COLO829 (cell line): ENCODE results near the gene AKR1A1.
"Not testable (repeated sequence)": the region's sequence is repeated elsewhere in the genome, so short reads cannot be mapped to it uniquely, and the experiment has no call there.

ENCODE experiments used
- DNase-seq: peaks from one replicate; pipeline ENCODE4 v3.0.0; 2012; ENCODE audit warnings: low spot score

Gene AKR1A1

GRCh38 chr1:45523975-45524374 is 26.7 kb upstream of the AKR1A1 start:
- not testable (repeated sequence) for DNase-seq

DNA sequence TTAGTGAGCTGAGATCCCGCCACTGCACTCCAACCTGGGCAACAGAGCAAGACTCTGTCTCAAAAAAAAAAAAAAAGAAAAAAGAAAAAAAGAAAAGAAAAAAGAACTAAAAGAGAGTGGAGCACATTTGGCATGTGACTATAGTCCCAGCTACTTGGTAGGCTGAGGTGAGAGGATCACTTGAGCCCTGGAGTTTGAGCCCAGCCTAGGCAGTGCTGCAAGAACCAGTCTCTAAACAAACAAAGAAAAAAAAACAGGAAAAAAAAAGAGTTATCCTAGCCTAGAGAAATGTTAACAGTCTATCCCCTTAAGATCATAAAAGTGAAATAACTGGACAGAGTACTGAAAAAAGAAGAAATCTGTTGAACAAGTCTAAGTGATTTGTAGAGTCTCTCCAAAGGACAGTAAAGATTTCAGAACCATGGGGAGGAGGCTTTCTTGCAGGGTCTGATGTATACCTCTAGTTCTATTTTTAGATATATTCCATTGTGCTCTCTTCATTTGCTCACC is 24.4 kb upstream of the AKR1A1 start:
- DNase-seq, result no peak

GRCh38 chr1:45530632-45531135 is 19.9 kb upstream of the AKR1A1 start:
- no peak for DNase-seq

- DNase-seq, result no peak
Measured at GRCh38 chr1:45531873-45532272, 18.8 kb upstream of the AKR1A1 start.

GRCh38 chr1:45535988-45536766 is 14.4 kb upstream of the AKR1A1 start:
- DNase-seq, result no peak

DNA sequence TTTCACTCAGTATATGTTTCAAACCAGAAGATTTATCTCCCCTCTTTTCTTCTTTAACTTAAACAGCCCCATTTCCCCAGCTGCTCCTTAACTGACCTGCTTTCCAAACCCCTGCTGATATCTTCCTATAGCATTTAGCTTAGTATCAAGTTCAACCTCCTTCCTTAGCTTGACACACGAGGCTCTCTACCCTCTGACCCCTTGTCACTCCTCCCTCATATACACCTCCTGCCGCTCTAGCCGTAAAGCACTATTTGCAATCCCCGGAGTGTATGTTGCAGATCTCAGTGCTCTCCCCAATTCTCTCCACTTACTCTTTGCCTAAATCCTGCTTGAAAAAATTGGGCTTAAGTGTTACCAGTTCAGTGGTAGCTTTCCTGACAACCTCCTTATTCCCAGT is 13.7 kb upstream of the AKR1A1 start:
- no peak for DNase-seq

GRCh38 chr1:45541193-45541592 is 9.4 kb upstream of the AKR1A1 start:
- no peak for DNase-seq

- no peak for DNase-seq
Measured at GRCh38 chr1:45542591-45542990, 8.0 kb upstream of the AKR1A1 start.

DNA sequence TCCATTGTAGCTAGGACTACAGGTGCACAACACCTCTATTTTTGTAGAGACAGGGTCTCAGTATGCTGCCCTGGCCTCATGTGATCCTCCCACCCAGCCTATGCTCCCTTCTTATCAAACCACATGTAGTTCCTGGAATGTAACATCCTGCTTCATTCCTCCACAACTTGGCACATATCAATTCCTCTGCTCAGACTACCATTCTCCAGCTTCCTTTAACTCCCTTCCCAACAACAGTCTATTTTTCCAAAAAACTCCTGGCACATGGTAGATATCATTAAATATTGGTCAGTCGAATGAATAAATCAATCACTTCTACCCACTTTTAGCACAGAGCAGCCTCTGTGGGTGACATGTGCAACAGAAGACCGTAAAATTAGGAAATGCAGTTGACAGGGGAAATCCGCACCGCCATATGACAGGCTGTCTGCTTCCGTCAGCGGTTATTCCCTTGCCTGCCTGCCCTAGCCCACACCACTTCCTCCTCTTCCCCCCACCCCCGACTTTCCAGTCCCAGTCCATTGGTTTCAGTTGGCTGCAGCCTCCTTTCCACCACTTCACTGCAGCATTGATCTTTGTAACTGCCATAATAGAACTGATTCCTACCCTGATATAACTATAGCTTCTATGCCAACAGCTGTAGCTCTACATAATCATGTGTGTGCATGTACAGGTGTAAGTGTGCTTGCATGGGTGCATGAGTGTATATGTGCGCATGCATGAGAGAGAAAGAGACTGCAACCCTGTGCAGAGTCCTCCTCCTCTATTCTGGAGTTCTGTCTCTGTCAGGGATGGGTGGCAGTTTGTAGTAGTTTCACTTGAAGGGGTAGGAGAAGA is 6.8 kb upstream of the AKR1A1 start:
- no peak for DNase-seq

- DNase-seq, result no peak
Measured at GRCh38 chr1:45544530-45544929, 6.1 kb upstream of the AKR1A1 start.

DNA sequence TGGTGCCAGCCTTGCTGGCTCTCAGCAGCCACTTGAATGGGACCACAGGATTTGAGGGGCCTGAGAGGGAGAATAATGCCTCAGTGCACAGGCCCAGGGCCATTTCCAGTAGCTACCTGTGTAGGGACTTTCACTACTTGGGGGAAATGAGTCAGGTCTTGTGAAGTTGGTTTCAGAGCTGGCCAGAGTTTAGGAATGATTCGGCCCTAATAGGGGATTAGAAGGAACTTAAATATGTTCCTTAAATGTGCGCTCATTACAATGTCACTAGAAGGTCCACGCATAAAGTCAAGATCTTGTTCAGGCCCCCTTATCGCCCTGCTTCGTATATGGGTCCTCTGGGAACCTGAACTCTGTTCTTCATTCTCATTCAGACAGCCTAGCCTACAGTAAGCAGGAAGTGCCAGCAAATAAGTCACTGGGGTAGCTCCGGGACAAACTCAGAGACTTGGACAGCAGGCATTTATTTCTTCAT is 5.6 kb upstream of the AKR1A1 start:
- DNase-seq, result no peak

DNA sequence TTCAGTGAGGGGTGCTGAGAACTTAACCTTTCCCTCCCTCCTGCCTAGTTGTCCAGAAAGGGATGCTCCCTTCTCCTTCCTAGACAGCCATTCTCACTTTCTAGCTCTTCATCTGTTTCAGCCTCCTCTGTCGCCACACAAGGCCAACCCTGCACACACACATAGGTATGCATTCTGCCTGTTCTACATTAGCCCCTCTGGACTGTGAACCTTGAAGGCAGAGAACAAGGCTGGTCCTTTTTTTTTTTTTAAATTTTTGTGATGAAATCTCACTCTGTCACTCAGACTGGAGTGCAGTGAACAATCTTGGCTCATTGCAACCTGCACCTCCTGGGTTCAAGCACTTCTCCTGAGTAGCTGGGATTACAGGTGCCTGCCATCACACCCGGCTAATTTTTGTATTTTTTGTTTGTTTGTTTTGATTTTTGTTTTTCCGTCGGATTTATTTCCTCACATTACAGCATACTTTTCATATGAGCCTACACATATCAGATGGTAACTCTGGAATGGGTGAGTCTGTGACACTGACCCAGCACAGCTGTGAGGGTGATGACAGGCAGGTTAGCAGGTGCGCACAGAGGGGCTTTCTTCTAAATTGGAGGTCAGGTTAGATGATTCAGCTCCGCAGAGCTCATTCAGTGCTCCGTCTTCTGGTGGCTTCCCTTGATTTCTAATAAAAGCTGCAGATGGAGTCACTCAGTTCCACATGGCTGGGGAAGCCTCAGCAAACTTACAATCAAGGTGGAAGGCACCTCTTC is 4.9 kb upstream of the AKR1A1 start:
- DNase-seq, result no peak

DNA sequence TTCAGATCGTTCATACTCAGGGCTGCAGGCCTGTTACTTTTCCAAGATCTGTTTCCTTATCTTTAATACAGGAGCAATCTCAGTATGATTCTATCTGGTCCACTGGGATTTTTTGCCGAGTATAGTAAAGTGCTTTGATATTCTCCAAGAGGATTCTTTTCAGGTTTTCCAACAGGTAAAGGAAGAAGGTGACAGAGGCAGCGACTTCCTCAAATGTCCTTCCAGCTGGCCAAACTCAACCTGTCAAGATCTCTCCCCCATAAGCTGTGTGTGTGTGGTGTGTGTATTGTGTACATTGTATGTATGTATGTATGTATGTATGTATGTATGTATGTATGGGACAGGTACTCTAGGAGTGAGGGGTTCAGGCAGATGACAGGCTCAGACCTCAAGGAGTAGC is 1.1 kb downstream of the AKR1A1 start:
- DNase-seq, result no peak

GRCh38 chr1:45552331-45552730 is 1.7 kb downstream of the AKR1A1 start:
- DNase-seq, result no peak

DNA sequence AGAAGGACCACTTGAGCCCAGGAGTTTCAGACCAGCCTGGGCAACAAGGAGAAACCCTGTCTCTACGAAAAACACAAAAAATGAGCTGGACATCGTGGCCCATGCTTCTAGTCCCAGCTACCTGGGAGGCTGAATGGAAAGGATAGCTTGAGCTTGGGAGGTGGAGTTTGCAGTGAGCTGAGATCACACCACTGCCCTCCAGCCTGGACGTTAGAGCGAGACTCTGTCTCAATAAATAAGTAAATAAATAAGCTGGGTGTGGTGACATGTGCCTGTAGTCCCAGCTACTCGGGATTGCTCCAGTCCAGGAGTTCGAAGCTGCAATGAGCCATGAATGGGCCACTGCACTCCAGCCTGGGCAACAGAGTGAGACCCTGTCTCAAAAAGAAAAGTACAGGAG is 3.6 kb downstream of the AKR1A1 start:
- DNase-seq, result no peak

DNA sequence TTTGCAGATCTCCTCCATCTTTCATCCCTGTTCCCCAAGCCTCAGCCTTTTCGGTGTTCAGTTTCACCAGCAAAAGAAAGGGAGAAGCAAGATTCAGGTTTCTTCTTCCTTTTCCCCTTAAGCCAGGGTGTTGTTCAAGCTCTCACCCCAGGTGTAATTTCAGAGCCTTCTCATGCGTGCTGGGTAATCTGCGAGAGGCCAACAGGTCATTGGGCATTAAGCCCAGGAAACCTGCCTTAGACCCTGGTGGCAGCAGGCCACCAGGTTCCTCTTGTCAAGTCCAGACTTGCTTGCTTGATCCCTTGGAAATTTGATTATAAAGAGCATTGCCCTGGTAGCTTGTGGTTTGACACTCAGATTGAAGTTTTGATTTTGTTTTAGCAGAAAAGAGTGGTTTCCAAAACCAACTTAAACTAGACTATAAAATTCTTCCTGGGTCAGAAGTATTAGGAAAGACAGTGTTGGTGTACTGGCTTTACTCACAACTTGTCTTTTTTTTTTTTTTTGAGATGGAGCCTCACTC is 6.9 kb downstream of the AKR1A1 start:
- DNase-seq, result no peak

GRCh38 chr1:45563843-45564242 is 13.2 kb downstream of the AKR1A1 start:
- DNase-seq, result no peak

- DNase-seq, result no peak
Measured at GRCh38 chr1:45566722-45567121, 16.1 kb downstream of the AKR1A1 start.

GRCh38 chr1:45567911-45568310 is 17.3 kb downstream of the AKR1A1 start:
- no peak for DNase-seq

DNA sequence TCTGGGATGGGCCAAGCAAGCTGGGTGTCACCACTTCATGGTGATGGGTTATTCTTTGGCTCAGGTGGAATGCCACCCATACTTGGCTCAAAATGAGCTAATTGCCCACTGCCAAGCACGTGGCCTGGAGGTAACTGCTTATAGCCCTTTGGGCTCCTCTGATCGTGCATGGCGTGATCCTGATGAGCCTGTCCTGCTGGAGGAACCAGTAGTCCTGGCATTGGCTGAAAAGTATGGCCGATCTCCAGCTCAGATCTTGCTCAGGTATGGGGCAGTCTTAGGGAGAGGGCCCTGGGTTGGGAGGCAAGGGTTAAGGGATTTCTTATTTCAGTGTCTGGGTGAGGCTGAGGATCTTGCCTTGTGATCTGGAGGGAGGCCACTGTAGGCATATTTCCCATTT is 17.8 kb downstream of the AKR1A1 start:
- DNase-seq, result no peak

DNA sequence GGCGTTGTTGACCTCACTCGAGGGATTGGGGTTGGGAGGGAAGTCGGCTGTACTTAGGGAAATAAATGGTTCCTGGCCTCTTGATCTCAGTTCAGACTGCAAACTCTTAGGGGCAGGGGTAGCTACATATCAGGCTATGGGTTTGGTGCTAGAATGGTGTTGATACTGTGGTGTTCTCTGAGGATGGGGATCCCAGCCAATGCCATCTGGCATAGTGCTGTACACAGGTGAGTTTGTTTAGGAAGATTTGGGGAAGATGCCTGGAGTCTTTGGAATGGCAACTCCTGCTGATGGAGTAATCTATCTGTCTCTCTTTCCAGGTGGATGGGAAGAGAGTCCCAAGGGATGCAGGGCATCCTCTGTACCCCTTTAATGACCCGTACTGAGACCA is 18.9 kb downstream of the AKR1A1 start:
- DNase-seq, result no peak
